ENCODE results near the gene DNAH2. TPM values are rescaled to one million over a fixed set of nuclear protein-coding genes. Genes with fewer than 3 reads are reported as not detected.

Gene DNAH2
- total RNA-seq, 1 donor from 2014 or later = 0.09 TPM

- Histone ChIP-seq H4K20me1 (ENCODE audit: low read depth) (peaks cover 97% of the 10 kb centered on the region), H3K27ac (no peak overlapping the region), H3K79me2 (ENCODE audit: low read depth) (peaks cover 35% of the 10 kb centered on the region), H3K27me3 (peaks cover under 1% of the 10 kb centered on the region), H3K9me3 (ENCODE audit: low read depth) (no peaks in the 10 kb centered on the region), H3K4me2 (no peak overlapping the region), H3K4me1 (peaks cover 6% of the 10 kb centered on the region), H3K4me3 (no peak overlapping the region), H3K36me3 (no peaks in the 10 kb centered on the region), H3K9ac (no peak overlapping the region), H2AFZ (replicated peaks) (no peak overlapping the region), H3F3A (ENCODE audit: low read depth) (peaks cover 48% of the 10 kb centered on the region)
- Mint-ChIP-seq H3K27ac (no peak overlapping the region), H3K9me3 (no peaks in the 10 kb centered on the region), H3K36me3 (peaks cover 19% of the 10 kb centered on the region), H3K27me3 (ENCODE audit: insufficient read depth, low read depth) (peaks cover 12% of the 10 kb centered on the region), H3K4me3 (no peak overlapping the region), H3K4me1 (peaks cover 20% of the 10 kb centered on the region)
- DNase-seq (ENCODE audit: low spot score) = no peak
- TF ChIP-seq EZH2 (IDR thresholded peaks at IDR 0.05) (no peak), EZH2phosphoT487 (IDR thresholded peaks at IDR 0.05) (no peak), CTCF (IDR thresholded peaks at IDR 0.05) (no peak)
Observed at GRCh38 chr17:7846765-7847661, 129.5 kb downstream of the DNAH2 start.

- peaks cover 8% of the 10 kb centered on the region for H3K27me3 Mint-ChIP-seq (ENCODE audit: insufficient read depth, low read depth)
Observed at GRCh38 chr17:7848131-7848579, 130.6 kb downstream of the DNAH2 start.

GRCh38 chr17:7848739-7849129 lies 131.2 kb downstream of the DNAH2 start:
- H3F3A ChIP-seq (ENCODE audit: low read depth) = peaks cover 48% of the 10 kb centered on the region
- Mint-ChIP-seq H3K36me3 (peaks cover 24% of the 10 kb centered on the region), H3K9me3 (no peaks in the 10 kb centered on the region), H3K27me3 (ENCODE audit: insufficient read depth, low read depth) (peaks cover 8% of the 10 kb centered on the region), H3K27ac (no peak overlapping the region), H3K4me3 (no peak overlapping the region), H3K4me1 (peaks cover 19% of the 10 kb centered on the region)
- peaks cover 99% of the 10 kb centered on the region for H4K20me1 ChIP-seq (ENCODE audit: low read depth)
- H3K27me3 ChIP-seq = peaks cover 16% of the 10 kb centered on the region
- H3K4me3 ChIP-seq = no peak overlapping the region
- TF ChIP-seq EZH2phosphoT487 (IDR thresholded peaks at IDR 0.05) (no peak), EZH2 (IDR thresholded peaks at IDR 0.05) (no peak), CTCF (IDR thresholded peaks at IDR 0.05) (no peak)
- peaks cover 17% of the 10 kb centered on the region for H3K4me1 ChIP-seq
- H3K79me2 ChIP-seq (ENCODE audit: low read depth) = peaks cover 20% of the 10 kb centered on the region
- H3K36me3 ChIP-seq = peaks cover 9% of the 10 kb centered on the region
- no peak overlapping the region for H2AFZ ChIP-seq (replicated peaks)
- H3K4me2 ChIP-seq = no peak overlapping the region
- no peaks in the 10 kb centered on the region for H3K9me3 ChIP-seq (ENCODE audit: low read depth)
- no peak for DNase-seq (ENCODE audit: low spot score)
- H3K9ac ChIP-seq = no peak overlapping the region
- no peak overlapping the region for H3K27ac ChIP-seq

More at GRCh38 chr17:7848131-7848579, 130.6 kb downstream of the DNAH2 start:
- H3K27ac Mint-ChIP-seq = no peak overlapping the region
- peaks cover 11% of the 10 kb centered on the region for H3K4me1 ChIP-seq
- H3K4me1 Mint-ChIP-seq = peaks cover 20% of the 10 kb centered on the region
- H4K20me1 ChIP-seq (ENCODE audit: low read depth) = peaks cover 99% of the 10 kb centered on the region
- H3K79me2 ChIP-seq (ENCODE audit: low read depth) = peaks cover 26% of the 10 kb centered on the region
- H3K9me3 Mint-ChIP-seq = no peaks in the 10 kb centered on the region
- H3F3A ChIP-seq (ENCODE audit: low read depth) = peaks cover 51% of the 10 kb centered on the region
- H2AFZ ChIP-seq (replicated peaks) = no peak overlapping the region
- H3K27ac ChIP-seq = no peak overlapping the region
- H3K9me3 ChIP-seq (ENCODE audit: low read depth) = no peaks in the 10 kb centered on the region
- no peak for DNase-seq (ENCODE audit: low spot score)
- no peak overlapping the region for H3K4me3 ChIP-seq
- H3K36me3 Mint-ChIP-seq = peaks cover 23% of the 10 kb centered on the region
- peaks cover 12% of the 10 kb centered on the region for H3K27me3 ChIP-seq
- H3K4me3 Mint-ChIP-seq = no peak overlapping the region
- no peak overlapping the region for H3K4me2 ChIP-seq
- H3K36me3 ChIP-seq = peaks cover 9% of the 10 kb centered on the region
- TF ChIP-seq EZH2phosphoT487 (IDR thresholded peaks at IDR 0.05) (no peak), CTCF (IDR thresholded peaks at IDR 0.05) (no peak), EZH2 (IDR thresholded peaks at IDR 0.05) (no peak)
- no peak overlapping the region for H3K9ac ChIP-seq

Data from neural progenitor cell (in vitro differentiated cells).